ENCODE measurements around the gene ALX1. TPM values are rescaled to one million over a fixed set of nuclear protein-coding genes. Genes with fewer than 3 reads are reported as not detected.

The ALX1 gene
- polyA plus RNA-seq, 3 donors: not detected

- H3K4me1 Mint-ChIP-seq: no peaks in the 10 kb centered on the region
- no peaks in the 10 kb centered on the region for H3K9me3 ChIP-seq (replicated peaks in 1 of 2; ENCODE audit: control insufficient read depth in 1 of 2, insufficient read depth in 1 of 2, low read length in 2 of 2)
- no peak overlapping the region for H2AFZ ChIP-seq (ENCODE audit: insufficient read depth, low read depth, low read length, poor library complexity, severe bottlenecking)
- no peak overlapping the region for H3K4me3 ChIP-seq (replicated peaks in 1 of 3; ENCODE audit: low read depth in 2 of 3, low read length in 3 of 3)
- H3K36me3 ChIP-seq (replicated peaks in 1 of 2; ENCODE audit: control insufficient read depth in 1 of 2, insufficient read depth in 2 of 2, low read length in 2 of 2): no peaks in the 10 kb centered on the region
- no peak overlapping the region for H3K4me2 ChIP-seq (replicated peaks; ENCODE audit: extremely low read depth, low read length, poor library complexity, severe bottlenecking)
- no peaks in the 10 kb centered on the region for H3K27me3 ChIP-seq (ENCODE audit: control insufficient read depth in 2 of 2, insufficient read depth in 2 of 2, low read length in 2 of 2)
- no peaks in the 10 kb centered on the region for H3K36me3 Mint-ChIP-seq
- 11% methylated on average over 3 of the region's 7 CpGs for WGBS (ENCODE audit: insufficient coverage)
- peak overlapping the region in 1 of 2 donors; percentile 17 for H3K4me3 Mint-ChIP-seq
- no peak overlapping the region for H3K27ac ChIP-seq (ENCODE audit: low read depth in 1 of 2, low read length in 2 of 2)
- H3K27ac Mint-ChIP-seq: no peak overlapping the region
- H3K9ac ChIP-seq (ENCODE audit: insufficient read depth, low read length, poor library complexity, severe bottlenecking): no peak overlapping the region
- H3K27me3 Mint-ChIP-seq (ENCODE audit: low read depth in 3 of 3): peaks cover 3 to 8% (median 3%) of the 10 kb centered on the region in 3 donors
- no peak for DNase-seq
- no peaks in the 10 kb centered on the region for H3K79me2 ChIP-seq (ENCODE audit: insufficient read depth, low read length)
- H4K20me1 ChIP-seq (ENCODE audit: insufficient read depth, low read length): no peaks in the 10 kb centered on the region
- no peaks in the 10 kb centered on the region for H3K9me3 Mint-ChIP-seq
- no peak for TF ChIP-seq CTCF (IDR thresholded peaks at IDR 0.05)
- H3K4me1 ChIP-seq (ENCODE audit: control insufficient read depth in 1 of 2, insufficient read depth in 2 of 2, low read length in 2 of 2): no peaks in the 10 kb centered on the region
- intact Hi-C loops (cut with micrococcal nuclease): no loop called here
Observed at GRCh38 chr12:85301051-85301450, 21.0 kb downstream of the ALX1 start.

GRCh38 chr12:85308374-85308773, 28.4 kb downstream of the ALX1 start:
- Histone ChIP-seq H4K20me1 (ENCODE audit: insufficient read depth, low read length) (no peaks in the 10 kb centered on the region), H3K36me3 (replicated peaks in 1 of 2; ENCODE audit: control insufficient read depth in 1 of 2, insufficient read depth in 2 of 2, low read length in 2 of 2) (no peaks in the 10 kb centered on the region), H2AFZ (ENCODE audit: insufficient read depth, low read depth, low read length, poor library complexity, severe bottlenecking) (no peak overlapping the region), H3K9ac (ENCODE audit: insufficient read depth, low read length, poor library complexity, severe bottlenecking) (no peak overlapping the region), H3K27ac (ENCODE audit: low read depth in 1 of 2, low read length in 2 of 2) (no peak overlapping the region), H3K4me2 (replicated peaks; ENCODE audit: extremely low read depth, low read length, poor library complexity, severe bottlenecking) (no peak overlapping the region), H3K27me3 (ENCODE audit: control insufficient read depth in 2 of 2, insufficient read depth in 2 of 2, low read length in 2 of 2) (no peaks in the 10 kb centered on the region), H3K9me3 (replicated peaks in 1 of 2; ENCODE audit: control insufficient read depth in 1 of 2, insufficient read depth in 1 of 2, low read length in 2 of 2) (no peaks in the 10 kb centered on the region), H3K4me3 (replicated peaks in 1 of 3; ENCODE audit: low read depth in 2 of 3, low read length in 3 of 3) (no peak overlapping the region), H3K79me2 (ENCODE audit: insufficient read depth, low read length) (no peaks in the 10 kb centered on the region), H3K4me1 (ENCODE audit: control insufficient read depth in 1 of 2, insufficient read depth in 2 of 2, low read length in 2 of 2) (no peaks in the 10 kb centered on the region)
- intact Hi-C loops (cut with micrococcal nuclease): no loop called here
- H3K9me3 Mint-ChIP-seq: no peaks in the 10 kb centered on the region
- H3K27ac Mint-ChIP-seq: no peak overlapping the region
- H3K4me3 Mint-ChIP-seq: no peak overlapping the region
- TF ChIP-seq CTCF (IDR thresholded peaks at IDR 0.05): no peak
- H3K27me3 Mint-ChIP-seq (ENCODE audit: low read depth in 3 of 3): peaks cover 0 to 7% (median 0%) of the 10 kb centered on the region in 3 donors
- H3K4me1 Mint-ChIP-seq: no peaks in the 10 kb centered on the region
- H3K36me3 Mint-ChIP-seq: no peaks in the 10 kb centered on the region
- DNase-seq: no peak
- 62% methylated on average over 2 of the region's 5 CpGs for WGBS (ENCODE audit: insufficient coverage)

Measured in CD14-positive monocyte (primary cell).